Fibroblast of upper back skin (primary cell): ENCODE measurements around the gene ARID1A.
A peak's percentile ranks its signal among the peaks of the same experiment; 100 is the strongest.

Experiments
- DNase-seq: peaks from one replicate; pipeline ENCODE4 v3.0.0-alpha.2; 2013

ARID1A gene

DNA sequence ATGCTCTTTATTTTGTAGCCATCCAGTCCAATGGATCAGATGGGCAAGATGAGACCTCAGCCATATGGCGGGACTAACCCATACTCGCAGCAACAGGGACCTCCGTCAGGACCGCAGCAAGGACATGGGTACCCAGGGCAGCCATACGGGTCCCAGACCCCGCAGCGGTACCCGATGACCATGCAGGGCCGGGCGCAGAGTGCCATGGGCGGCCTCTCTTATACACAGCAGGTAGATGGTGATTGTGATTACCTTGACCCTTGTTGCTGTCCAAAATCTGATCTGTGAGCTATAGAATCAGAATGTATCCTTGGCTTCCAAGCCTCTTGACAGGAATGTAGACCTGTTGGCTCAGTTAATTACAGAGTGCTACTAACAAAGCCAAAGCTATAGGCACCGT, 33.8 kb downstream of the ARID1A start:
- no peak for DNase-seq

DNA sequence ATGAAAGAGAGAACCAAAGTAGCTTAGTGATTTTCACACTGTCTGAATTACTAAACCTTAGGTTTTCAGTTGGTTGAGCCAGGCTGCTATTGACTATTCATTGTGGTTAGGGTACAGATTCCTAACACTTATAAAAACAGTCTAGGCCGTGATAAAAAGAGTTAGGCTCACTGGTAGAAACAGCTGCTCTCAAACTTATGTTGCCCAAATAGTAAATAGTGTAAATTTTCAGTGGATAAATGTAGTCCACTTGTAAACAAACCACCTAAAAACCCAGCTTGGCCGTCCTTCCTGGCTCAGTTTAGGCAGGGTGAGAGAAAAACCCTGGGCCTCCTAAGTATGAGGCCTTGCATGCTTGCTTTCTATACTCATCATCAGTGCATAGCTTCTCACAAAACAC, 34.9 kb downstream of the ARID1A start:
- DNase-seq: no peak

DNA sequence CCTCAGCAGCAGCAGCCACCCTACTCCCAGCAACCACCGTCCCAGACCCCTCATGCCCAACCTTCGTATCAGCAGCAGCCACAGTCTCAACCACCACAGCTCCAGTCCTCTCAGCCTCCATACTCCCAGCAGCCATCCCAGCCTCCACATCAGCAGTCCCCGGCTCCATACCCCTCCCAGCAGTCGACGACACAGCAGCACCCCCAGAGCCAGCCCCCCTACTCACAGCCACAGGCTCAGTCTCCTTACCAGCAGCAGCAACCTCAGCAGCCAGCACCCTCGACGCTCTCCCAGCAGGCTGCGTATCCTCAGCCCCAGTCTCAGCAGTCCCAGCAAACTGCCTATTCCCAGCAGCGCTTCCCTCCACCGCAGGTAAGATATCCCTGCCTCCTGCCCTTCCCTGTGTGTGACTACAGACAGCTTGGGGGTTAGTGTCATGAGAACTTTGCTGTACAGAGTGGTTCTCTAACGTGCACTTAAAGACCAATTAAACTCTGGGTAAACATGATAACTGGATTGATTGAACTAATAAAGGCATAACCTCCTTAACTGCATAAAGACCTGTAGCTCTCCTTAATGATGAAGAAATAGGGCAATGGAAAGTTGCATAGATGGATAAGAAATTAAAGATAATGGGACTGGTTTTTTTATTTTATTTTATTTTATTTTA, 35.6 kb downstream of the ARID1A start:
- DNase-seq: no peak

DNA sequence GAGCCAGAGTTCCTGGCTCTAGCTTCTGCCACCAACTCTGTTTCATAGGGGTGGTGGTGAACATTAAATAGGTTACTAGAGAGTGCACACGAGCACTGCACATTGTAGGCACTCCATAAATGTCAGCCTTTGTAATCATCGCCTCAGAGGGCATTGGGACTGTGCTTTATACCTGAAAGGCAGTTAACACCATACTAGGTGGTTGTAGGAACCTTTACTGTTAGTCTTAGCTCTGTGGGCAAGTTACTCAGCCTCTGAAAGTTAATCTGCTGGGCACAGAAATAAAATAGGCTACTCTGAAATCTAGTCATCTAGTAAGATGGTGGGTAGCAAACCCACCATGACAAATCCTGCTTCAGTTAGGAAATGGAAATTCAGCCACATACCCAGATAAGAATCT, 37.6 kb downstream of the ARID1A start:
- DNase-seq: no peak

DNA sequence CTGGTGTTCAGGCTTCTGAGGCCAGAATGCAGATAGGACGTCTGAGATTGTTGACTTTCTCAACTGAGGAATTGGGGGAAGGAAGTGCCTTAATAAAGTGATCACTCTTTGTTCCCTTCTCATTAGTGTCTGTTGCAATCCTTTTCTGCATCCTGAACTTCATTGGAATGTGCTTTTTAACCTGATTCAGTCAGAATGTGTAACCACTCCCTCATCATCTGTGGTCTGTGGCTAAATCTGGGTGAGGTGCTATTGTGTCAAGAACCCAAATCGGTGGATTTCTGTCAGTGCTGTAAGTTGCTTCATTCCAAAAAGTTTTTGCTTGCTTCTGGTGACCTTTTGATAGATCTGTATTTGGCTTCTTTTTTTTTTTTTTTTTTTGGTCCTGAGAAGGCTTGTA, 38.2 kb downstream of the ARID1A start:
- peak; percentile 89 for DNase-seq

DNA sequence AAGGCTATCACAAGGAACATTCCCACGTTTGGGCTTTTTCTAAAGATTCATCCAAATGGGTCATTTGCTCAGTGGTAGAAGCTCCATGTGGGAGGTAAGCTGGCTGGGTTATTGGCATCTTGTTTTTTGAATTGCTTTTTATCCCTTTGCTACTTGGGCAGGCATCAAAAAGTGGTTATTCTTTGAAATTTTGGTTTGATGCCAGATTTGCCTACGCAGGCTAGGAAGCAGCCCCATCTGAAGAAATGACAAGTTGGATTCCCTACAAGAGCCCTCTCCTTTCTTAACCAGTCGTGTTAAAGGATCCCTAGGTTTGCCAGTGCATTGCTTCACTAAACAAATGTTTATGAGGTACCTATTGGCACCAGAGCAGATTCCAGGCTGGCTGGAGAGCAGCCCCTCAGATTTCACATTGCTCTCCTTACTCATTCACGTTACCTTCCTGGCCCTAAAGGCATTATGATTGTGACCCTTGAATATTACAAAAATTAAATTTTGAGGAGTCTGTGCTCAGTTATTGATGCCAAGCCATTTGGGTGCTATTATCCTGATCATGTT, 38.8 kb downstream of the ARID1A start:
- no peak for DNase-seq

DNA sequence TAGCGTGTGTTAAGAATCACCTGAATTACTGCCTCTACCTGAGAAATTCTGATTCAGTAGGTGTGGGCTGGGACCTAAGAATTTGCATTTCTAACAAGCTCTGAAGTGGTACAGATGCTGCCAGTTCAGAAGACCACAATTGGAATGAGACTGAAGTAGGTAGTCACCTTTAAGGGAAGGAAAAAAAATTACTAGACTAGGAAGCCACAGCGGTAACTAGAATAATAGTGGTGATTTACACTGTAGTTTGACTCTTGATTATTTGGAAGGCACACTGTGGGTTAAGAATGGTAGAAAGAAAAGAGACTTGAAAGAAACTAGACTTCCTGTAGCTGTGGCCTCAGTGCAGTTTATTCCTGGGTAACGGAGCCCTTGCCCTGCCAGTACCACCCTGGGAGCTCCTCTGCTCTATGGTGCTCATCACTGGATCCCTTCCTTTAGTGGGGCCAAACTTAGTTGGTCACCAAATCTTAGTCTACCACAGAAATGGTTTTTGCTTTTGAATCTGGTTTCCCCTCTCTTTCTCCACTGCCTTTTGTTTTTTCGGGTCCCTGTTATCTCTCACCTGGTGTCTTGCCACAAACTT, 43.6 kb downstream of the ARID1A start:
- no peak for DNase-seq

DNA sequence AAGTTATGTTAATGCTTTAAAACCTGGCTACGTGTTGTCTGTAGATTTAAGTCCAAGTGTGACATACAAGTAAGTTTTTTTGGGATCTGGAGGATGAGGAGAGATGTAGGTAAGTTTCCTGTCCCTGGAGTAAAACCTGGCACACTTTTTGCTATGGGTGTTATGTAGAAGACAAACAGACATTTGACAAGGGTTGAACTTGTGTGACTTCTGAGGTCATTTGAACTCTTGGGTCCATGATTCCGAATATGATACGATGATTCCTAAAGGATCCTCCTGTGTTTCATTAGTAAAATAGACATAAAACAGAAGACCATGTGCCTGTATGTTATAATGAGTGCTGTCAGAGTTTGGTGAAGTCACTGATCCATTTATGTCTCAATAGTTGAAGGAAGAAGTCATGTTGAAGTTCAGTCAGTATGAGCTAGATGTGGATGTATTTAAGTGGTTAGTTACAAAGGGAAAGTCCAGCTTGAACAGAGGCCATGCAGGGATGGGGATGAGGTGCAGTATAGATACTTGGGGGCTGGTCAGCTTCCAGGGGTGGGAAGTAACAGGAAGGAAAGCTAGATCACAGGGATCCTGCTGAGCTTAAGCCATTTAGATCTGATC, 44.3 kb downstream of the ARID1A start:
- no peak for DNase-seq

DNA sequence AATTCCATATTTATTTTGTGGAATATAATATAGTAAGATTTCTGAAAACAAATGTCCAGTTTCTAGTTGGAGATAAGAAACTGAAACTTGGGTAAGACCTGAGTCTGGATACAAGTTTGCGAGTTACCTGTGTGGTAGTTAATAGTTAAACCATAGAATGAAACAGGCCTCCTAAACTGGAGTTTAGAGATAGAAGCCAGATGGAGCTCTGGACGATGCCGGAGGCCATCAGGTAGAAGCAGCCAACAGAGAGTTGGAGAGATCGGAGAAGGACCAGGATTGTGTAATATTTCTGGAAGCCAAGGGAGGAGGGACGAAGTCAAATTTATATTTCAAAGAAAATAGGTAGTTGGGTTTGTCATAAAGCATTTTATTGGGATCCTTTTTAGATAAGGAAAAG, 45.1 kb downstream of the ARID1A start:
- DNase-seq: no peak

DNA sequence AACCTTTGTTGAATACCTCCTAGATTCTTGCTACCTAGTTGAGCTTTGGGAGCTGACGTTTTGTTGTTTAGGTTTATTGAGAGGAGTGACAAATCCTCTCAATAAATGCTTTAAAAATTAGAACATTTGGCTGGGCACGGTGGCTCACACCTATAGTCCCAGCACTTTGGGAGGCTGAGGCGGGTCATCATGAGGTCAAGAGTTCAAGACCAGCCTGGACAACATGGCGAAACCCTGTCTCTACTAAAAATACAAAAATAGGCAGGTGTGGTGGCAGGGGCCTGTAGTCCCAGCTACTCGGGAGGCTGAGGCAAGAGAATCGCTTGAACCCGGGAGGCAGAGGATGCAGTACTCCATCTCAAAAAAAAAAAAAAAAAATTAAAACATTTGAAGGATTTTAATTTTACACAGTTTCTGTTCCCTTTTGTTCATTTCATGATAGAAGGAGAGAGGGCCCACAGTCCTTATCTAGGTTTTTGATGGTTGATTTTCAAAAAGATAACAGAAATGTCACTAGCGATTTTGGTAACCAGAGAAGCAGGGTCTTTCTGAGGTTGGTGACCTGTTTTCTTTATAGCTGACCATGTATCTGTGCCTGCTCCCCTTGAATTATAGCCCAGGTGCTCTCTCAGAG, 47.7 kb downstream of the ARID1A start:
- no peak for DNase-seq

DNA sequence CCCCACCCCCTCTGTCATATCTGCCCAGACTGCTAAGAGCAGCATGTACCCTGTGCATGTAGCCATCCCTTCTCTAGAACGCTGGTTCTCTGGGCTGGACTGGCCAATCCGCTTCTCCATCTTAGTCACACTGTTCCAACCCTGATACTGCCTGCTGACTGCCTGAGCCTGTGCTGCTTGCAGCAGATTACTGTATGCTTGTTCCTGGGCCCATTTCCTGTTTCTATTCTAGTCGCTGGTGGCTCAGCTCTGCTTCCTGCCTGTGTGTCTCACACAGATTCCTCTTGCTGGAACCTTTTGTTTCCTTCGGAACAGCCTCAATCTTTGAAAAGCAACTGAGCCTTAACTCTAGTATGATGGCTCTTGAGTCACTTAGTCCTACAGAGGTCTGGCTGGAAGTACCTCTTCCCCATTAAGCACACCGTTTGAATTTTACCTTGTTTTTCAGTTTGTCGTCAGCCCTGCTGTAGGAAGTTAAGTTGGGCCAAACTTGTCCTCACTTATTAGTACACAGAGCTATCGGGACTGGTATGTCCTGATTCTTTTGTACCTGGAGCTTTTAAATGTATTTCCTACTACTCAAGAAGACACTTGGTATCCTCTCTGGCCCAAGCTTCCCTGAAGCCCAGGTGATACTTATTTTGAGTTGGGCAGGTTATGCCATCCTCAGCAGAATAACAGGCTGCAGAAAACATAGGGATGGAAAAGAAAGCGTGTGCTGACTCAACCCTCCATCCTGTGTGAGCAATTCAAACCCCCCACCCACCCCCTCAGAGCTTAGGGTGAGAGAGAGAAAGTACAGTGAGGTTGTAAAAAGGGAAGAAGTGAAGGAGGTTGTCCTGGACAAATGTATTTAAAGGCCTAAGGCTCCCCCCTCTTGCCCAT, 48.5 kb downstream of the ARID1A start:
- peak; percentile 89 for DNase-seq

DNA sequence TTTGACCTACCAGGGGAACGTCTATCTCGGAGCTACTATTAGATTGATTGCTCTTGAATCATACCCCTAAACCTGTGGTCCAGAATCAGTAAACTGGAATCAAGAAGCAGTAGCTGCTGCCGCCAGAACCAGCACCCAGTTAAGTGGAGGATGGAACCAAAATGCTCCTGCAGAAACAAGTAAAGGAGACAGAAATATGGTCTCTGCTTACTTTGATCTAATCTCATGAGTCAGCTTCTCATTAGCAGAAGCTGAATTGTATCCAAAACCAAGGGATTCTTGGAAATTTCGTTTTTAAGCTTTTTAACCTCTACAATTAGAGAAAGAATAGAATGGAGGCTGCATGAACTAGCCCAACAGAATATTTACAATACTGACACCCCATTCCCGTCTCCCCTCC, 49.4 kb downstream of the ARID1A start:
- no peak for DNase-seq

DNA sequence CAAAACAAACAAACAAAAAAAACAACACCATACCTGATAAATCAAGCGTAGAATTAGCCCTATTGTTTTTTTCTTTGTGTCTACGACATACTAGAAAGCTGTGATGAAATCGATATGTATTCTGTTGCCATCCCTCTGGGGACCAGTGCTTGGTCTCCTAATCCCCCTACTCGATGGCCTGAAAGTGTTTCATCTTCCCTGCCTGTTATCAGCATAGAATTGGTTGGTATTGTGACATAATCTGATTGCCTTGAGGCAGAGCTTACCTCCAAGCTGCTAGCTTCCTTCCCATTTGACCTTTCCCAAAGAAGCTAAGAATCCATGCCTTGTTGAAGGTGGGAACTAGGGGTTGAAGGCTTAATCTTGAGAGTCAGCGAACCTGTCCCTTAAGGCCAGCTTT, 51.2 kb downstream of the ARID1A start:
- DNase-seq: no peak

DNA sequence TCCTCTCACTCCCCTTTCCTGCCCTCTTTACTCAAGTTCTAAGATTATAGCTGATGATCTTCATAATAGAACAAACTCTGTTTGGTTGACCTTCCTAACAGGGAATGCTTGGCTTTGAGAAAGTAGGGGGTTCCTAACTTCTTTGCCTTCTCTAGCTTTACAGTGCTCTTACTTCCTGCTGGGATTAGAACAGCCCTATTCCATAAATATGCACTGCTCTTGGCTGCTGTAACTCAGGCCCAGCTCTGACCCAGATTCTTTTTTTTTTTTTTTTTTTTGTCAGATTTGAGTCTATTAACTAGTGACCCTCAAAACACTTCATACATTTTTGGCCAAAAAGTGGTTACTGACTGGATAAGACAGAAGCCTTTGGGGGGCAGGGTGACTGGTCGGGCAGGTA, 52.5 kb downstream of the ARID1A start:
- DNase-seq: no peak

DNA sequence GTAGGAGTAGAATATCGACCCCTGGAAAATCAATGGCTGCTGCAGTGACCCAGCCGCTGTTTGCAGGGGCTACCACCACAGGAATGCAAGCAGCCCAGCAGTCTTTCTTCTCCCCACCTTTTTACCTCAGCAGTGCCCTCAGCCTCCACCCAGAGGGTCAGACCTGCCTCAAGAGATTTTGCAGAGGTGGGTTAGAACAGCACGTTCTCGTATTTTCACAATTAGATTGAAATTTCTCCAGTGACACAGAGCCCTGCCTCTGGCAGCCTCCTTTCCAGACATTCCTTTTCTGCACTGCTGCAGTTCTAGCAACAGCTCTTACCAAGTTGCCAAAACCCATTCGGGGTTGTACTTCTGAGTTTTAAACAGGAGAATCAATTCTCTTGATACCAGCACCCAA, 53.6 kb downstream of the ARID1A start:
- no peak for DNase-seq

DNA sequence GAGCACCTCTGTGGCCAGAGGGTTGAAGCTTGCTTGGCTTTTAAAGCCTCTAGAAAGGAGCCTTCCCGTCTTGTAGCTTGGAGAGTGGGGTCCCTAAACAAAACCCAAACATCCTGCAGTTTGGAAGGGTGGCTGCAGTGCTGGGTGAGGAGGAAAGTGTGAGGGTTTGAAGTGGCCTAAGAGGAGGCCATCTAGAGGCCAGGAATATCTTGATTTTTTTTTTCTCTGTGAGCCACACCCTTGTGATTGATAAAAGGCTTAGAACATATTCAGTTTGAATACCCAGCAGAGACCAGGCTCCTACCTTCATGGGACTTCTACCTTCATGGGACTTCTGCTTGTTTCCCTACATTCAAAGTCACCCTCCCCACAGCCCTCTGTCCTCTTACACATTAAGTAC, 54.6 kb downstream of the ARID1A start:
- no peak for DNase-seq

DNA sequence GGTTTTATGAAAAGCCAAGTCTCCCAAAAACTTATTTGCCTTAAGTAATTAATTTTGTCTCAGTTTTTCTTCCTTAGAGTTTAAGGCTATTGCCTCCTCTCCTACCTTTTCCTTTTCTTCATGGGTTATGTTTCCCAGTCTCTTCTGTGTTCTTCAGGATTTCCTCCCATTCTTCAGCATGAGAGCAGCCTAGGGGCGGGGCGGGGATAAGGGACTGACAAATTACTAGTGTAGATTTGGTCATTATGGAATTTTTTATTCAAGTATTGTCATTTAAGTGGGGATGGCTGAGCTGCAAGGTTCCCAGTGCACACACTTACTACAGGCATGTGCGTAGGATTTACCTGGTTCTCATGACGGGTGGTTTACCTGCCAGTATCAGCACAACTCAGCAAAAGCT, 56.7 kb downstream of the ARID1A start:
- DNase-seq: no peak

DNA sequence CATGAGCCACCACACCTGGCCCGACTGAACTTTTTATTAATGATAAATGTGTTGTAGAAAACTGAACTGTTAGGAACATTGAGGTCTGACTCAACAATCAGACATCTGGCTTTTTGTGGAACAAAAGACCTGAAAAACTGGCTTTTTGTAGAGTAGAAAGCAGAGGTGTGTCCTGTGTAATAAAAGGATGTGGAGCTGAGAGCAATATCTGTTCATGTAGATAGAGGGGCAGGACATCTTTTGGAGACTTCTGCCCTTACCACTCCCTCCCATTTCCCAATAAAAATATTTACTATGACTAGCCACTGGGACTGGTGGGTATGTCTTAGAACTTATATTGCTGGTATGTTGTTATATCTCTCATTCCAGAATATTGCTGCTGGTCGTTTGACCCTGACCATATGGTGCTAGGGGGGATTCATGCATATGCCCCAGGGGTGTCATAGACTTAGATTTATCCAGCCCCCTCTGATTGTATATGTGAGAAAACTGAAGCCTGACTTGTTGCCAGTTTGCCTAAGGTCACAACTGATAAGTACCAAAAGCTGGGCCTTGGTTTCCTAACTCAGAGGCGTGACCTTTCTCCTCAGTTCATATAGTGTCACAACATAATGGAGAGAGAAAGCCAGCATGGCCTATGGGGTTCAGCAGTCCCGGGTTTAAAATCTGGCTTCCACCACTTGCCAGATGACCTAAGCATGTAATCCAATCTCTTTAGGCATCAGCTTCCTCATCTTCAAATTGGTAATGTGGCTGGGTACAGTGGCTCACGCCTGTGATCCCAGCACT, 58.5 kb downstream of the ARID1A start:
- peak; percentile 6 for DNase-seq

DNA sequence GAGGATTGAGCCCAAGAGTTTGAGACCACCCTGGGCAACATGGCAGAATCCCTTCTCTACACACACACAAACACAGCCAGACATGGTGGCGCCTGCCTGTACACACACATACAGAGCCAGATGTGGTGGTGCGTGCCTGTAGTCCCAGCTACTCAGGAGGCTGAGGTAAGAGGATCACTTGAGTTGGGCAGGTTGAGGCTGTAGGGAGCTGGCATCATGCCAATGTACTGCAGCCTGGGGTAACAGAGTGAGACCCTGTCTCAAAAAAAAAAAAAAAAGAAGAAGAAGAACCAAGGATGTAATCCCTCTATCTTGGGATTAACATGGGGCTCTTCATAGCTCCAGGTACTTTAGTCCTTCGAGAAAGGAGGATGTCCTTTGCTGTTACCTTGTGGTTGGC, 62.5 kb downstream of the ARID1A start:
- DNase-seq: no peak

DNA sequence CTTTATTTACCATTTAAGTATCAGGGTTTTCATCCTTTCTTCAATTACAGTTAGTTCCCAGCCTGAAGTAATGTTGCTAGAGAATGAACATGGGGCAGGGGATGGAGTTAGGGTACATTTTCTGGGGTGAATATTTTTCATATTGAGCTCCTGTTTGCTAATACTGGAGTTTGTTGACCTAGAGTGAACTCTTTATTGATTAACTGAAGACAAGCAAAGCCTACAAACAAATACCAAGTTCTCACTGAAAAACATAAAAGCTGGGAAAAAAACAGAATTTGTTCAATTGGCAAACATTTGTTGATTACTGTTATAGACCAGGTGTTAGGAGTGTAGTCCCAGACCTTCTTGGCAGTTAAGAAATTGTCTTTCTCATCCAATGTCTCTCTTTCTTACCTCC, 63.7 kb downstream of the ARID1A start:
- DNase-seq: no peak

DNA sequence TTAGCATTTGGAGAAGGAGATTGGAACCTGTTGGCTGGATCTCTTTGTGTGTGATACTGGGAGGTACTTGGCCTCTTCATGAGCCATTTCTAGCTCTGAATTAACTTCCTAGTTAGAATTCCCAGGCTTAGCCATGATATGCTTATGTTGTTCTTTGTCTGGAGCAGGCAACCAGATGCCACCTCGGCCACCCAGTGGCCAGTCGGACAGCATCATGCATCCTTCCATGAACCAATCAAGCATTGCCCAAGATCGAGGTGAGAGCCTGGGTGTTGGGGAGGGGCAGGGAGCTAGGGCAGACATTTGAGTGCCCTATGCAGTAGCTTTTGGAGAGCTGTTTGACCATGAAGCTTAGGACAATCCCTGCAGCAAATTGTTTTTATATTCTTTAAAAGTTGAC, 65.4 kb downstream of the ARID1A start:
- DNase-seq: no peak

DNA sequence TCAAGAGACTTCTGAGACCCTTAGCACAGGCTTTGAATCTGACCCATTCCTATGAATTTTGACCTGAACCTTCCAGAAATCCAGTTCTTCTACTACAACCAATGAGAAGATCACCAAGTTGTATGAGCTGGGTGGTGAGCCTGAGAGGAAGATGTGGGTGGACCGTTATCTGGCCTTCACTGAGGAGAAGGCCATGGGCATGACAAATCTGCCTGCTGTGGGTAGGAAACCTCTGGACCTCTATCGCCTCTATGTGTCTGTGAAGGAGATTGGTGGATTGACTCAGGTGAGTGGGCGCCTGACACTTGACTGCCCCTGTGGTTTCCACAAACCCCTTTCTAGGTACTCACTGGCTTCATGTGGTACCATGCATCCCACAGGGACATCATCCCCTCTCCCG, 71.9 kb downstream of the ARID1A start:
- no peak for DNase-seq
